T-helper 17 cell (primary cell): ENCODE results near the gene FRY. TPM values are rescaled to one million over a fixed set of nuclear protein-coding genes. Genes with fewer than 3 reads are reported as not detected.

Experiments used
- ATAC-seq: fragments of 150-1000 bp; cut with Tn5 transposase; 2 replicates; pipeline ENCODE4 v1.10.0; 2021; ENCODE audit warnings: mild to moderate bottlenecking, moderate library complexity
- DNase-seq, 3 donors: peaks; one replicate each; pipeline versions ENCODE4 v3.0.0 to v3.0.0-alpha.2; 2020 to 2021
- H3K9me3 ChIP-seq: one replicate; pipeline ENCODE4 v1.7.0; 2013; ENCODE audit warnings: low read length, mild to moderate bottlenecking; ENCODE audit not compliant: control insufficient read depth, poor library complexity, severe bottlenecking
- H3K27ac Mint-ChIP-seq: one replicate; pipeline ENCODE4 v1.8.0; 2022; ENCODE audit warnings: mild to moderate bottlenecking, moderate library complexity, mixed read lengths
- H3K27me3 Mint-ChIP-seq: one replicate; pipeline ENCODE4 v1.8.0; 2022; ENCODE audit warnings: mixed read lengths
- H3K36me3 Mint-ChIP-seq: one replicate; pipeline ENCODE4 v1.8.0; 2022; ENCODE audit warnings: low read depth, mixed read lengths
- H3K4me1 Mint-ChIP-seq: one replicate; pipeline ENCODE4 v1.8.0; 2022; ENCODE audit warnings: mild to moderate bottlenecking, mixed read lengths
- H3K4me3 Mint-ChIP-seq: one replicate; pipeline ENCODE4 v1.8.0; 2022; ENCODE audit warnings: mild to moderate bottlenecking, moderate library complexity, mixed read lengths
- total RNA-seq, 4 donors: library from RNA in 2 of 4; stranded (reverse) in 2 of 4; gene quantifications; one replicate each; pipeline ENCODE4 v1.2.3 and lab custom pipeline; 2022 to 2026

Gene FRY
- total RNA-seq, 2 donors from 2014 or later: 46.3 to 68.8 TPM

DNA sequence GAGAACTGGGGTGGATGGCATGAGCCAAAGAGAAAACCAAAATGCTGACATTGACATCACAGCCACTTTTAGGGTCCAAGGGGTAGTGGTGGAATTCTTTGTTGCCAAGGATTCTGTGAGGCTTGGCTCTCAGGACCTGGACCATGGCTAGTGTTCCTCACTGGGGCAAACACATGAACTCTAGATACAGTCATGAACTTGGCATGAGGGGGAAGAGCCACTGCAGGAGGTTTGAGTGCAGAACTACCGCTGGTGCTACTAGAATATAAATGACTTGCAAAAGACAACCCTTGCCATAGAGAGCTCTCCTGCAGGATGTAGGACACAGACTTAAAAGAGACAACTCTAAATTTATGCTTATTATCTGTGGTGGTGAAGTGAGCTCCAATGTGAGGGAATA lies 29.8 kb upstream of the FRY start:
- H3K27ac Mint-ChIP-seq: peak overlapping the region; percentile 66
- peaks cover 4% of the 10 kb centered on the region for H3K4me1 Mint-ChIP-seq
- no peak overlapping the region for H3K4me3 Mint-ChIP-seq
- no peak for ATAC-seq
- no peaks in the 10 kb centered on the region for H3K9me3 ChIP-seq
- H3K27me3 Mint-ChIP-seq: no peaks in the 10 kb centered on the region
- no peak for DNase-seq
- H3K36me3 Mint-ChIP-seq: peaks cover 2% of the 10 kb centered on the region

DNA sequence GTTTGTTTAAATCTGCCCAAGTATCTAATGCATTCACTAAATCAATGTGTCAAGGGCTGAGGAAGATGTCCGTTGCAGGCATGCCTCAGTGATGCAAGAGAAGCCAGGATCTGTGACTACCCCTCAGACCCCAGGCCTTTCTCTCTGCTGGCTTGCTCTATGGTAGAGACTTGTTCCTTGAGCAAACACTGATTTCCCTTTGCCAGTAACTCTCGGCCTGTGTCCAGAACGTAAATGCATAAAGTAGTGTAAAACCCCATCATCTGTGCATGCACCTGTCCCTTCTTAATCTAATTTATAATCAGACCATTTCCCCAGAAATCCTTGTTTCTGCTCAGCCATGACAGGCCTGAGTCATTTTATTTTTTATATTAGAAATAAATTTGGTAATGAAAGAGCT lies 28.7 kb upstream of the FRY start:
- Mint-ChIP-seq H3K27me3 (no peaks in the 10 kb centered on the region), H3K27ac (no peak overlapping the region)

DNA sequence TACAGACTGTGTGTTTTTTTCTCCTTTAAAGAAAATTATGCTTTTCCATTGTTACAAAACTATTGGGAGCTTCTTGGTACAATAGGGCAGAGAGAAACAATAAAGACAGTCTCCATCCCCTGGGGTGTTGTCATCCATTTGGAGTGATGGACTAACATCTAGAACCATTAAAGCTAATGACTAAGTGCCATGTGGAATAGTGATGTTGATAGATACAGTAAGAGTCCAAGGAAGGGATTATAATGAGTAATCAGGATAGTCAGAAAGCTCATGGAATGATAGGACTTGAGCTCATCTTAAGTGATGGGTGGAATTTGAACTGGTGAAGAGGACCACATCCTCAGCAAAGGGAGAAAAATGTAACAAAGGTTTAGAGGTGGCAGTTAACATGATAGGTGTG lies 24.1 kb upstream of the FRY start:
- DNase-seq (no peak), ATAC-seq (no peak)
- H3K36me3 Mint-ChIP-seq: peaks cover 2% of the 10 kb centered on the region
- H3K27me3 Mint-ChIP-seq: no peaks in the 10 kb centered on the region
- H3K27ac Mint-ChIP-seq: no peak overlapping the region
- no peaks in the 10 kb centered on the region for H3K9me3 ChIP-seq
- no peak overlapping the region for H3K4me3 Mint-ChIP-seq
- H3K4me1 Mint-ChIP-seq: no peaks in the 10 kb centered on the region

More for the DNA sequence above, 28.7 kb upstream of the FRY start:
- no peaks in the 10 kb centered on the region for H3K9me3 ChIP-seq
- ATAC-seq: no peak
- peaks cover 2% of the 10 kb centered on the region for H3K36me3 Mint-ChIP-seq
- H3K4me1 Mint-ChIP-seq: peaks cover 3% of the 10 kb centered on the region
- DNase-seq: no peak
- no peak overlapping the region for H3K4me3 Mint-ChIP-seq

- H3K9me3 ChIP-seq: no peaks in the 10 kb centered on the region
- H3K4me1 Mint-ChIP-seq: peaks cover 4% of the 10 kb centered on the region
- ATAC-seq (no peak), DNase-seq (no peak)
- no peak overlapping the region for H3K4me3 Mint-ChIP-seq
- no peaks in the 10 kb centered on the region for H3K36me3 Mint-ChIP-seq
- no peaks in the 10 kb centered on the region for H3K27me3 Mint-ChIP-seq
- H3K27ac Mint-ChIP-seq: no peak overlapping the region
Observed at GRCh38 chr13:32008518-32009175, 22.9 kb upstream of the FRY start.

- H3K27ac Mint-ChIP-seq: no peak overlapping the region
Observed at GRCh38 chr13:32009362-32009761, 22.2 kb upstream of the FRY start.

GRCh38 chr13:32010136-32010535 lies 21.4 kb upstream of the FRY start:
- H3K4me1 Mint-ChIP-seq: peaks cover 5% of the 10 kb centered on the region

More at GRCh38 chr13:32009362-32009761, 22.2 kb upstream of the FRY start:
- no peak overlapping the region for H3K4me3 Mint-ChIP-seq
- DNase-seq (no peak), ATAC-seq (no peak)
- no peaks in the 10 kb centered on the region for H3K27me3 Mint-ChIP-seq
- no peaks in the 10 kb centered on the region for H3K9me3 ChIP-seq
- H3K36me3 Mint-ChIP-seq: no peaks in the 10 kb centered on the region
- peaks cover 5% of the 10 kb centered on the region for H3K4me1 Mint-ChIP-seq

GRCh38 chr13:32011971-32012370 lies 19.6 kb upstream of the FRY start:
- Mint-ChIP-seq H3K4me1 (peaks cover 5% of the 10 kb centered on the region), H3K4me3 (no peak overlapping the region), H3K36me3 (no peaks in the 10 kb centered on the region), H3K27me3 (no peaks in the 10 kb centered on the region), H3K27ac (no peak overlapping the region)
- DNase-seq (no peak), ATAC-seq (no peak)
- H3K9me3 ChIP-seq: no peaks in the 10 kb centered on the region

More at GRCh38 chr13:32010136-32010535, 21.4 kb upstream of the FRY start:
- no peak overlapping the region for H3K27ac Mint-ChIP-seq
- no peaks in the 10 kb centered on the region for H3K36me3 Mint-ChIP-seq
- DNase-seq (no peak), ATAC-seq (no peak)
- no peaks in the 10 kb centered on the region for H3K9me3 ChIP-seq
- no peak overlapping the region for H3K4me3 Mint-ChIP-seq
- no peaks in the 10 kb centered on the region for H3K27me3 Mint-ChIP-seq

DNA sequence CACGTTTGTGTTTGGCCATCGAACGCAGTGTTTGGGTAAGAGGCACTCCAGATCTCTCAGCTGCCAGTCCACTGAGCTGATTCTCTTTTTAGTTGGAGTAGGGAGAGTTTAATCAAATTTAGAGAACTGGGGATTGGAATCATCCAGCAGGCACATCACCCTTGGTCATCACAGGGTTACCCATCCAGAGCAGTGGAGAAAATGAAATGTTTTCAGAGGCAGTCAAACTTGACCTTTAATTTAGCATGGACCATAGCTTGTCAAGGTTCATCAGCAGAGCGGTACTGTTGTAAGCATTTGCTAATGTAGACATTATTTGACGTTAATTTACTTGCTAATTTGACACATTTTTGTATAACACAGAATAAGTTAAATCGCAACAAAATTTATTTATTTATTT lies 18.4 kb upstream of the FRY start:
- H3K9me3 ChIP-seq: no peaks in the 10 kb centered on the region
- Mint-ChIP-seq H3K4me1 (peaks cover 5% of the 10 kb centered on the region), H3K4me3 (no peak overlapping the region), H3K27ac (no peak overlapping the region), H3K27me3 (no peaks in the 10 kb centered on the region), H3K36me3 (no peaks in the 10 kb centered on the region)
- DNase-seq: no peak
- no peak for ATAC-seq

DNA sequence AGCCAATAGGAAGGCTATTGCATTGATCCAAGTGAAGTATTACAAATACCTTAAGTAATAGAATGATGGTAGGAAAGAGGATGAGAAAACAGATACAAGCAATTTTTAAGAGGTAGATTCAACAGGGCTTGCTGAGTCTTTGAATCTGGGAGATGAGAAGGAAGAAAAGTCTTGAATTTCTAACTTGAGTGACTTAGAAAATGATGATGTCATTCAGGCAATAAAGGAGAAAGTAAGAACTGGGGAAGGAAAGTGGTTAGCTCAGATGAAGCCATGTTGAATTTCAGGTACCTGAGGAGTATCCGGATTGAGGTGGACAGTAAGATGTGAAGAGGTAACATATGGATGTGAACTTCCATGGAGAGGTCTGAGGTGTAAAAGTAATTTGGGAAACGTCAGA lies 15.5 kb upstream of the FRY start:
- H3K36me3 Mint-ChIP-seq: no peaks in the 10 kb centered on the region
- no peaks in the 10 kb centered on the region for H3K9me3 ChIP-seq
- peaks cover 7% of the 10 kb centered on the region for H3K4me1 Mint-ChIP-seq
- no peak overlapping the region for H3K27ac Mint-ChIP-seq
- no peak overlapping the region for H3K4me3 Mint-ChIP-seq
- ATAC-seq (no peak), DNase-seq (no peak)
- no peaks in the 10 kb centered on the region for H3K27me3 Mint-ChIP-seq

GRCh38 chr13:32016631-32017030 lies 14.9 kb upstream of the FRY start:
- no peak for ATAC-seq
- Mint-ChIP-seq H3K4me3 (no peak overlapping the region), H3K27me3 (no peaks in the 10 kb centered on the region), H3K27ac (no peak overlapping the region), H3K36me3 (no peaks in the 10 kb centered on the region), H3K4me1 (peaks cover 7% of the 10 kb centered on the region)
- H3K9me3 ChIP-seq: no peaks in the 10 kb centered on the region
- no peak for DNase-seq

DNA sequence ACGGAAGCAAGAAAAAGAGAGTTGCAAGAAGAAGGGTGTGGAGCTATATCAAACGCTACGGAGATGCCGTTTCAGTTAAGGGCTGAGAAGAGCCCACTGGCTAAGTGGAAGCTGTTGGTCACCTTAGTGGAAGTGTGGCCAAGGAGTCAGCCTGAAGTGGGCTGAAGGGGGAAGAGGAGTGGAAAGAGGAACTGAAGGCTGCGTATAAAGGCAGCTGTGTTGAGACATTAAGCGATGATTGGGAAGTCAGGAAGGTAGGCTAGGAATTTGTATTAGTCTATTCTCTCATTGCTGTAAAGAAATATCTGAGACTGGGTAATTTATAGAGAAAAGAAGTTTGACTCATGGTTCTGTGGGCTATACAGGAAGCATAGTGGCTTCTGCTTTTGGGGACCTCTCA lies 14.1 kb upstream of the FRY start:
- Mint-ChIP-seq H3K36me3 (no peaks in the 10 kb centered on the region), H3K27ac (no peak overlapping the region), H3K27me3 (no peaks in the 10 kb centered on the region), H3K4me1 (peaks cover 9% of the 10 kb centered on the region), H3K4me3 (no peak overlapping the region)
- no peaks in the 10 kb centered on the region for H3K9me3 ChIP-seq
- ATAC-seq: no peak
- no peak for DNase-seq

- ATAC-seq: peak; percentile 61
- Mint-ChIP-seq H3K4me1 (peaks cover 9% of the 10 kb centered on the region), H3K4me3 (no peak overlapping the region)
Observed at GRCh38 chr13:32019612-32020233, 11.9 kb upstream of the FRY start.

DNA sequence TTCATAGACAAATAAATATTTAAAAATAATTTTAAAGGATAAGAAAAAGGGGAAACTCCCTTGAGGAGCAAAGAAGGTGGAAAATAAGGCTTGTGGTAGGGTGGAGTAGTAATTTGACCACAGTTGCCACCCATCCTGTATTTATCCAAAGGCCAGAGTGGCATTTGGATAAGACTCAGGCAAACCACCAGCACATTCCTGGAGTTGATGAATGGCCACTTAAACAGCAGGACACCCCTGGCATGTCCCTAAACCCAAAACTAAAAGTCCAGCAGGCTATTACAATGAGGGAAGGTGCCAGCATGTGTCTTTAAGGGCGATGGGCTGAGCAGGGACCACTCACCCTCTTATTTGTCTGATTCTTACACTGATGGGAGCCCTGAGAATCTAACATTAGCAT lies 9.8 kb upstream of the FRY start:
- H3K27ac Mint-ChIP-seq: no peak overlapping the region
- no peak overlapping the region for H3K4me3 Mint-ChIP-seq
- H3K4me1 Mint-ChIP-seq: peaks cover 9% of the 10 kb centered on the region
- DNase-seq (no peak), ATAC-seq (no peak)
- H3K9me3 ChIP-seq: no peaks in the 10 kb centered on the region
- H3K36me3 Mint-ChIP-seq: no peaks in the 10 kb centered on the region
- H3K27me3 Mint-ChIP-seq: no peaks in the 10 kb centered on the region

More at GRCh38 chr13:32019612-32020233, 11.9 kb upstream of the FRY start:
- DNase-seq: no peak
- no peaks in the 10 kb centered on the region for H3K9me3 ChIP-seq
- Mint-ChIP-seq H3K36me3 (no peaks in the 10 kb centered on the region), H3K27ac (no peak overlapping the region), H3K27me3 (no peaks in the 10 kb centered on the region)

DNA sequence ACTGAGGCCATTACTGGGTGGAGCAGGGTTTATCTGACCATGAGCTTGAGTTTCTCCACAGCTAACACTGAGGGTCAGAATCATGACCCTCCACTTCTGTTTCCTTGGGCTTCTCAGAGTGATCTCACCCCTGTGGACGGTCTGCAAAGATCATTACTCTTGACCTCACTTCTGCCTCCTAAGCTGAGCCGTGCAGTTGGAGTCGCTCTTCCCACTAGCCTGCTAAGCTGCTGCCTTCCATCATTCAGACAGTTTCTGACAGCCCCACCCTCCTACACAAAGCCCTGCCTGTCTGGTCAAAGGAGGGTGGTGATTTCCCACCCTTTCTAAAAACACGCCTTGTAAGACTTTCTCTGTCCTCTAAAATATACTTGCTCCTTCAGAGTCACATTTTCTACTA lies 9.3 kb upstream of the FRY start:
- no peaks in the 10 kb centered on the region for H3K27me3 Mint-ChIP-seq
- no peak for DNase-seq
- no peaks in the 10 kb centered on the region for H3K36me3 Mint-ChIP-seq
- no peak overlapping the region for H3K4me3 Mint-ChIP-seq
- peaks cover 9% of the 10 kb centered on the region for H3K4me1 Mint-ChIP-seq
- H3K9me3 ChIP-seq: no peaks in the 10 kb centered on the region
- no peak overlapping the region for H3K27ac Mint-ChIP-seq
- no peak for ATAC-seq
